GM19043 (cell line): ENCODE measurements around the gene PSMD10.

ENCODE experiments used
- ATAC-seq: cut with Tn5 transposase; IDR thresholded peaks from one replicate; pipeline ENCODE4 v1.9.1; 2021; ENCODE audit warnings: low read depth; ENCODE audit not compliant: unreplicated experiment

PSMD10 gene

DNA sequence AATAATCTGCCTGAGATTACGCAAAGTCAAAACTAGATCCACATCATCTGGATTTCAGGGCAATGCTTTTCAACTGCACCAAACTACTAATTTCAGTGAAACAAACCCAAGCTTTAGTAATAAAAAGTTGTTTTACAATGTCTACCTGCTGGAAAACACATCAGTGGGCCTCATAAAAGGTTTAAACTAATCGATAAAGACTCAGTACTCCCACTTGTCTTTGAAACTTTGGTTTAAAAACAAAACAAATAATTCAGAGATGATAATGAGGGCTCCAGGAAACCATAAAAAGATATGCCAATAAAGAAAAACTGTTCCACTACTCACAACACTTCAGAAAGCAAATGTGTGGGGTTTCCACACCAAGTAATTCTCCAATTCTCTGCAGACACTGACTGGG lies 10.2 kb downstream of the PSMD10 start:
- ATAC-seq, result no peak

DNA sequence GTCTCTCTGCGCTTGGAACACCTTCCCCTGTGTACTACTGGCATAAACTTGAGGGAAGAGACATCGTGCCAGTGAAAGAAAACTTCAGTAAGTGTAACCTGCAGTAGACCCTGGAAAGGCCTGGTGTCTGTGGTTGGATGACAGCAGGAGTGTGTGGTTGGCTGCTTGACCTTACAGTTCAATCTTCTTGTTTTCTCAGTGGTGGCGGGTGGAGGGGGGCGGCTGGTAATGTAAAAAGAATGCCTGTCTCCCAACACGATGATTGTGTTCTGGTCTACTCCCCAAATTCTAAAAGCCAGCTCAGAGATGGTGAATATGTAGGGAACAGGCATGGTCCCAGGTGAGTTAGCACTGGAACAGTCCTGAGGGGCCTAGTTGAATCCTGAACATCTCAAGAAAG lies 18.6 kb downstream of the PSMD10 start:
- no peak for ATAC-seq

DNA sequence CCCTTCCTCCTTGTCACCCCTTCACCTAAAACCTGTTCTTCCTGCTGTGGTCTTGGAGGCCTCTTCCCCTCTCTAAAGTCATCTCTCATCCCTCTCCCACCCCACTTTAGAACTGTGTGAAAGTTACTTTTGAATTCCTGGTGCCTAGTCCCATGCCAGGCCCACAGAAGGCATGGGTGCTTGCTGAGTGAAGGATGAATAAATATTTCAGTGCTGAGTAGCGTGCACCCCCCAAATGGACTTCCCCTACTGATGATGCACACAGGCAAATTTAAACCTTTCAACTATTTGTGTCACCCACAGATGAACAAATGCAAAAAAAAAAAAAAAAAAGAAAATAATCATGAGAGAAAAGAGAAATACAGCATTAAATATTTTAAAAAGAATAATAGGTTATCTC lies 19.8 kb downstream of the PSMD10 start:
- no peak for ATAC-seq

DNA sequence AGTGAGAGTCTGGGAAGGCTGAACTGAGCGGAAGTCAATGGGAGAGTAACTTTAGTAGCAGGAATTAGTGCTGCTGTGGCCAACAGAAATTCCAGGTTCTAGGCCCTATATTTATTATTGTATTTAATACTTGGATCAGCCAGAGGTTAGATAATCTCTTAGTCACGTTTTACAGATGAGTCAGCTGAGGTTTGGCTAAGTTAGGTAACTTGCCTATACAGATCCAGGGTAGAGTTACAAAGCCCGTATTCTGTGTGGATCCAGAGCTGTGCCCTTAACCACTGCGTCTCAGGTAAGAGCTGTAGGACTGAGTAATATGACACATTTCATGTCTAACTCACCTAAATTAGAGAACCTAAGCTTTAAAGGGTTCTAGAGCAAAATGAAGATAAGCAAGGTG lies 20.5 kb downstream of the PSMD10 start:
- no peak for ATAC-seq

DNA sequence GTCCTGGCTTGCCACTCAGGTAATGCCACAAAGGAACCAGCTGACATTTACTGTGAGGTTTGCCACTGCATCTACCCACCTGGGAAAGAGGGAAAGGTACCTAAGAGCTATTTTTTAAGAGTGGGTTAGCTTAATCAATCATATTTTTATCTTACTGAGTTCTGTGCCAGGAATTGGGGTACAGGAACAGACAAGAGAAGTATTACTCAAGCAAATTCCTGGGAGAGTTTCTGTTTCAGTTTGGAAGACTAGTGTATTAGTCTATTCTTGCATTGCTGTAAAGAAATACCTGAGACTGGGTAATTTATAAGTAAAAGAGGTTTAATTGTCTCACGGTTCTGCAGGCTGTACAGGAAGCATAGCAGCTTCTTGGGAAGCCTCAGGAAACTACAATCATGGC lies 23.2 kb downstream of the PSMD10 start:
- no peak for ATAC-seq

DNA sequence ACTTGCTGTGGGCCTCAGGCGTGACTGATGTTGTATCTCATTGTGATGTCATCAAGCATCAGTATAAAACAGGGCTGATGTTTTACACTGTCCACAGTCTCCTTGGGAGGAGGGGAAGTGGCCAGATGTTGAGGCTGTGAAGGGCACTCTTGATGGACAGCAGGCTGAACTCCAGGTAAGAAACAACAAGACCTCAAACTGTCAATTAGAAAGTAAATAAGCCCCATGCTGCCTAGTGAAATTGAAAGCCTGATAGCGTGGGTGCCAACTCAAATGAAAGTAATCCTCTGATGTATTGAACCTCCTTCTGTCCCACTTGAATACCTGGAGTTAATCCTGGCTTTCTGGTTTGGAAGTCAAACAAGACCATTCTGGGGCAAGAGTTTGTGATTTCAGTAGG lies 26.7 kb downstream of the PSMD10 start:
- ATAC-seq, result no peak

DNA sequence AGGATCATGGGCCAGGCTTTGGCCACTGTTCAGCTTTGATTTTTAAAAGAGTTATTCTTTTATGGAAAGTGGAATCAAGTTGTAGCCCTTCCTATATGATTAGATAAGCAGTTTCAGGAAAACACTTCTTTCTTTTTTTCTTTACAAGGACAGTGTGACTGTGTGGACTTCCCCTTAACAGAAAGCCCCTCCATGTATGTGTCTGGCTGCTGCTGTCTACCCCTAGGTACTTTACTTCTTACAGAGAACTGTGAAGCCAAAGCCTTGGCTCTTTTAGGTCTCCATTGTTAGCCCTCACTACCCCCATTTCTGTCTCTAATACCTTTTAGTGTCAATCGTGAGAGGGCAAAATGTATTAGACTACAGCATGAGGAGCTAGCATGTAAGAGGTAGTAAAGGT lies 27.3 kb downstream of the PSMD10 start:
- ATAC-seq, result no peak

DNA sequence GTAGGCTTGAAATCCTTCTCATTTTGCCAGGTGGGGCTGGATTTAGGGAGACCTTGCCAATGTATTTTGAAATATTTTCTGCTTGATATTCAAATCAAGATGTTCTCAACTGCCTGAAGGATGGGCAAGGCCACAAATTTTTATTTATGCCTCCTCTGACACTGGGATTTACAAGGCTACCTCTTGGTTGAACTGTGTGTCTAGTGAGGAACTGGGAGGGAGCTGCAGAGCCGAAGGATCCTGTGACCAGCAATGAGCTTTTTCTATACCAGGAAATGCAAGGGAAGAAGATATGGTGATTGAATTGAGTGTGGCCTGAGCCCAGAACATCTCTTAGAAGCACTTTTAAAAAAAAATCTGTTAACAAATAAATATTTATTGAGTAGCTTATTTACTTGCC lies 31.5 kb downstream of the PSMD10 start:
- ATAC-seq, result no peak

DNA sequence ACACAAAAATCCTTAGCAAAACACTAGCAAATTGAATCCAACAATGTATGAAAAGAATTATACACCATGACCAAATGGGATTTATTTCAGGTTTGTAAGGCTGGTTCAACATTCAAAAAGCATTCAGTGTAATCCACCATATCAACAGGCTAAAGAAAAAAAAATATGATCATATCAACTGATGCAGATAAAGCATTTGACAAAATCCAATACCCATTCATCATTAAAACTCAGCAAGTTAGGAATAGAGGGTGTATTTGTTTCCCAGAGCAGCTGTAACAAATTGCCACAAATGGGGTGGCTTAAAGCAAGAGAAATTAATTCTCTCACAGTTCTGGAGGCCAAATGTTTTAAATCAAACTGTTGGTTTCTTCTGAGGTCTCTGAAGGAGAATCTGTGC lies 35.8 kb downstream of the PSMD10 start:
- ATAC-seq, result no peak

DNA sequence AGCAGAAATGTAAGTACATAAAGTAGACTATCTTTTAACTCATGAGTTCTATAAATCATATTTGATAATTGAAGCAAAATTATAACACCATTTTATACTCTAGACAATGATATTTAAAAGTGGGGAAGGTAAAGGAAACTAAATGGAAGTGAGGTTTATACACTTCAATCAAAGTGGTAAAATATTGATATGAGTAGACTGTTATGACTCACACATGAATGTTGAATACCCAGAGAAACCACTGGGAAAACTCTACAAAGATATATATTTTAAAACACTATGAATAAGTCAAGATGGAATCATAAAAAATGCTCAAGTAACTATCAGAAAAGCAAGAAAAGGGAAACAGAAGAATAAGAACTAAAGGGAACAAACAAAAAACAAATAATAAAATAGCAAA lies 38.1 kb downstream of the PSMD10 start:
- no peak for ATAC-seq

DNA sequence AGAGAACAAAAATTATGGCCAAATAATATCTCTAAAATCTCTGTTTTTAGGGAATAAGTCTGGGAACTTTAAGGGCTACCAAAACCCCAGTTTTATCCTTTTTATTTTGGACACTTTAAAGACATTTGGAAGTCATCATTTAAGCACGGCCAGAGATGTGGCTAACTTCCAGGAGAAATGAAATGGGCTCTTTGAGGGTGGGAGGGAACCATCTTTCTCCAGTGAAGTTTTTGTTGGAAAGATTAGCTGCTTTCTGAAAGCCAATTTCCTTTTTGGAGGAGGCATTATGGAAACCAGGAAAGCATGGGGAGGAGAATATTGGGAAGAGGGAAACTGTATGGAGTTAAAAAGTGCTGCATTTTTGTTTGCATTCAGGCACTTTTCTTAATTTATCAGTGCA lies 41.7 kb downstream of the PSMD10 start:
- no peak for ATAC-seq

DNA sequence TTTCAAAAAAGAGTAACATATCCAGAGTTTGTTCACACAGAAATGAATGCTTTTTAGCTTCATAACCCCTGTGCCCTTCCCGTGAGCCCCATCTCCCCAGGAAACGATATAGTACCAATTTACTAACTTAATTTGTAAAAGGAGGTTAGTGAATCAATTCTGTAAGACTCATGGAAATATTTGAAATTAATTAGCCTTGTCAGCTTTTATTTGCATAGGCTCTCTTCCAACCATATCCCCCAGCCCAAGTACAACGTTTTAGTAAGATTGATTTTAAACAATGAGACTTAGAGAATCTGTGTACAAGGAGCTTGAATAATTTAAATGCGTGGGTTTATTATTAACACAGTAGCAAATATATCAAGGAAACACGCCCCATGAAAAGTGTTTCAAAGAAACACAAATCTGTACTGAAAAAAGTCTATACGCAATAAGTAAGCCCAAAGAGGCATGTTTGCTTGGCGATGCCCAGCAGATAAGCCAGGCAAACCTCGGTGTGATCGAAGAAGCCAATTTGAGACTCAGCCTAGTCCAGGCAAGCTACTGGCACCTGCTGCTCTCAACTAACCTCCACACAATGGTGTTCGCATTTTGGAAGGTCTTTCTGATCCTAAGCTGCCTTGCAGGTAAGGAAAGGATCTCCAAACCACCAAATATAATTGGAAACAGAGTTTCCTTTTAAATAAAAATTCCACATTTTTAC lies 46.6 kb downstream of the PSMD10 start, which contains the start of gene VSIG1:
TSS of gene VSIG1 (plus strand) at position 512 of the 703 bp plus-strand sequence. CDS start at position 578, 66 bp downstream.
- no peak for ATAC-seq

DNA sequence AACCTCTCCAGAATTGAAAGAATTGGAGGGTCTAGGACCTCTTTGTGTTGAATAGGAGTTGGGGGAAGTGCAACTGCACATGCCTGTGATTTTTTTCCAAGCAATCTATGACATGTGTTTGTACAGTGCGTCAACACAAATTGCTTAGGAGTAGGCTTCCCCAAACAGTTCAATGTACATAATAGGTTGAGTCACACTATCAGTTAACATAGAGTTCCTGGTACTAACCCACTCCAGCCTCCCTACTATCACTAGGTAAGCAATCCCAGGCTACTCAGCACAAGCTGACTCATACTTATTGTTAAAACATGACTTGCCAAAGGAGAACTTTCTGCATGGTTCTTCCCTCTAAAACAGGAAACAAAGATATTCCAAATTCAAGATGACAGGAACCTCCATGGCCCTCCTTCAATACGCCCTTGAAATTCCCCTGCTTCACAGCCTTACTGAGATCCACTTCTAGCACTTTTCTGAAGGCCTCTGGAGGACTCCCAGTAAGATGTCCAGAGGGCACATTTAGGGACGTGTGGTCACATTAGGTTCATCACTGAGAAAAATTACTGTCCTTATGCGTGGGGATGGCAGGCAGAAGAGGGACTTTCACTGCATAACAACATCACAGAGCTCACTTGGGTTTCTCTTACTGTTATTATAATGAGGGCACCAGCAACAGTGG lies 54.9 kb downstream of the PSMD10 start:
- ATAC-seq, result no peak

DNA sequence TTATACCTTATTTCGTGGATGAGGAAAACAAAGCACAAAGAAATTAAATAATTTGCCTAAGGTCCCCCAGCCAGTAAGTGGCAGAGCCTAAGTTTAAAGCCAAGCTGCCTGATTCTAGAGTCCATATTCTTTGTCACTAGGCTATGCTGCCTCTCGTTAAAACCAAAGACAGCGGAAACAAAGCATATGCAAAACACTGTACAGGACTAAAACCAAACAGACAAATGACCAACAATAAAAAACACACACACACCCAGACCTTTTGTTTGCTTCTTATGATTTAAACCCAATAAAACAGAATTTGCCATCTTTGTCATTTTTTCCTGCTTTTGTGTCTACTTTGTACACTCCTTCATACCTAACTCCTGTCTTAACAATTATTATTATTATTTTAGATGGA lies 56.6 kb downstream of the PSMD10 start:
- no peak for ATAC-seq
